GM10266 (cell line): ENCODE results near the gene SPATA9.
"Not testable (repeated sequence)": the region's sequence is repeated elsewhere in the genome, so short reads cannot be mapped to it uniquely, and the experiment has no call there.

Experiments used
- DNase-seq: peaks from one replicate; pipeline ENCODE4 v3.0.0; 2012; ENCODE audit errors: extremely low spot score
- CTCF ChIP-seq: IDR thresholded peaks from 2 replicates; pipeline ENCODE4 v1.5.1; 2012; ENCODE audit warnings: mild to moderate bottlenecking, low read depth; ENCODE audit not compliant: control insufficient read depth, insufficient read depth; ENCODE audit errors: missing control alignments

SPATA9 gene

GRCh38 chr5:95712347-95712958 is 29.7 kb upstream of the SPATA9 start:
- no peak for DNase-seq
- TF ChIP-seq CTCF: no peak

GRCh38 chr5:95711501-95712346 is 28.9 kb upstream of the SPATA9 start:
- no peak for DNase-seq
- TF ChIP-seq CTCF: no peak

GRCh38 chr5:95710651-95711500 is 28.1 kb upstream of the SPATA9 start:
- DNase-seq: not testable (repeated sequence)

- no peak for DNase-seq
- TF ChIP-seq CTCF: no peak
Measured at GRCh38 chr5:95709967-95710650, 27.3 kb upstream of the SPATA9 start.

GRCh38 chr5:95708876-95709275 is 26.1 kb upstream of the SPATA9 start:
- no peak for DNase-seq
- no peak for TF ChIP-seq CTCF

- not testable (repeated sequence) for DNase-seq
Measured at GRCh38 chr5:95707534-95708188, 24.9 kb upstream of the SPATA9 start.

- DNase-seq: no peak
Measured at GRCh38 chr5:95707055-95707454, 24.3 kb upstream of the SPATA9 start.

GRCh38 chr5:95706196-95706595 is 23.4 kb upstream of the SPATA9 start:
- not testable (repeated sequence) for DNase-seq

More at GRCh38 chr5:95707055-95707454, 24.3 kb upstream of the SPATA9 start:
- TF ChIP-seq CTCF: no peak
